Mucosa of stomach (tissue), 1 donor: Measurements from ENCODE around the gene STX1B.

Experiments
- H3K27me3 ChIP-seq: one replicate; pipeline ENCODE4 v1.7.0; 2013; ENCODE audit warnings: mild to moderate bottlenecking, low read length; ENCODE audit not compliant: control insufficient read depth, insufficient read depth
- H3K36me3 ChIP-seq: one replicate; pipeline ENCODE4 v1.7.0; 2013; ENCODE audit warnings: low read length; ENCODE audit not compliant: control insufficient read depth, insufficient read depth
- H3K4me1 ChIP-seq: one replicate; pipeline ENCODE4 v1.7.0; 2013; ENCODE audit warnings: mild to moderate bottlenecking, low read length; ENCODE audit not compliant: control insufficient read depth, insufficient read depth
- H3K4me3 ChIP-seq: one replicate; pipeline ENCODE4 v1.7.0; 2013; ENCODE audit warnings: low read length
- H3K9ac ChIP-seq: one replicate; pipeline ENCODE4 v1.7.0; 2013; ENCODE audit warnings: mild to moderate bottlenecking, low read length, moderate library complexity
- H3K9me3 ChIP-seq: one replicate; pipeline ENCODE4 v1.7.0; 2013; ENCODE audit warnings: mild to moderate bottlenecking, low read length, moderate library complexity; ENCODE audit not compliant: control insufficient read depth
- donor health status: Pancreatic carcinoma.

STX1B gene

GRCh38 chr16:30963925-30964511 is 46.4 kb downstream of the STX1B start:
- Histone ChIP-seq H3K9ac (no peak overlapping the region), H3K4me3 (no peak overlapping the region), H3K9me3 (no peaks in the 10 kb centered on the region), H3K4me1 (peaks cover 1% of the 10 kb centered on the region), H3K27me3 (no peaks in the 10 kb centered on the region), H3K36me3 (peaks cover 19% of the 10 kb centered on the region)

GRCh38 chr16:30961384-30961783 is 49.1 kb downstream of the STX1B start:
- Histone ChIP-seq H3K9ac (no peak overlapping the region), H3K36me3 (peaks cover 17% of the 10 kb centered on the region), H3K4me1 (peaks cover 14% of the 10 kb centered on the region), H3K27me3 (no peaks in the 10 kb centered on the region), H3K9me3 (no peaks in the 10 kb centered on the region), H3K4me3 (no peak overlapping the region)

- H3K9me3 ChIP-seq: no peaks in the 10 kb centered on the region
- no peak overlapping the region for H3K4me3 ChIP-seq
- H3K27me3 ChIP-seq: no peaks in the 10 kb centered on the region
- peaks cover 14% of the 10 kb centered on the region for H3K4me1 ChIP-seq
- H3K36me3 ChIP-seq: peaks cover 5% of the 10 kb centered on the region
- H3K9ac ChIP-seq: peak overlapping the region; percentile 59
These were observed 52.0 kb downstream of the STX1B start for GRCh38 chr16:30958175-30959079.

GRCh38 chr16:30957456-30958174 is 52.8 kb downstream of the STX1B start, which contains the start of gene SETD1A:
Gene SETD1A (plus strand): TSS chr16:30957754. CDS start chr16:30958732, 978 bp downstream.
- Histone ChIP-seq H3K4me3 (peak within 1 kb of the TSS; percentile 87), H3K9me3 (no peaks in the 10 kb centered on the region), H3K9ac (peak within 1 kb of the TSS; percentile 93), H3K36me3 (peaks cover 5% of the 10 kb centered on the region), H3K4me1 (peaks cover 14% of the 10 kb centered on the region), H3K27me3 (no peaks in the 10 kb centered on the region)

GRCh38 chr16:30956601-30957455 is 53.6 kb downstream of the STX1B start:
- Histone ChIP-seq H3K9ac (peak overlapping the region; percentile 93), H3K9me3 (no peaks in the 10 kb centered on the region), H3K4me3 (peak overlapping the region; percentile 87), H3K4me1 (peaks cover 14% of the 10 kb centered on the region), H3K36me3 (peaks cover 5% of the 10 kb centered on the region), H3K27me3 (no peaks in the 10 kb centered on the region)

GRCh38 chr16:30954993-30955392 is 55.4 kb downstream of the STX1B start:
- no peaks in the 10 kb centered on the region for H3K27me3 ChIP-seq
- no peak overlapping the region for H3K9ac ChIP-seq
- H3K4me1 ChIP-seq: peaks cover 23% of the 10 kb centered on the region
- H3K4me3 ChIP-seq: no peak overlapping the region
- H3K9me3 ChIP-seq: no peaks in the 10 kb centered on the region
- H3K36me3 ChIP-seq: no peaks in the 10 kb centered on the region

GRCh38 chr16:30953511-30954124 is 56.8 kb downstream of the STX1B start:
- Histone ChIP-seq H3K4me3 (no peak overlapping the region), H3K9ac (no peak overlapping the region), H3K36me3 (no peaks in the 10 kb centered on the region), H3K27me3 (no peaks in the 10 kb centered on the region), H3K4me1 (peaks cover 23% of the 10 kb centered on the region), H3K9me3 (no peaks in the 10 kb centered on the region)

- Histone ChIP-seq H3K9me3 (no peaks in the 10 kb centered on the region), H3K4me1 (peaks cover 20% of the 10 kb centered on the region), H3K36me3 (no peaks in the 10 kb centered on the region), H3K9ac (no peak overlapping the region), H3K4me3 (no peak overlapping the region), H3K27me3 (no peaks in the 10 kb centered on the region)
These were observed 57.3 kb downstream of the STX1B start for GRCh38 chr16:30953111-30953510.

GRCh38 chr16:30951750-30952149 is 58.7 kb downstream of the STX1B start:
- no peaks in the 10 kb centered on the region for H3K36me3 ChIP-seq
- H3K9me3 ChIP-seq: no peaks in the 10 kb centered on the region
- no peaks in the 10 kb centered on the region for H3K27me3 ChIP-seq
- no peak overlapping the region for H3K4me3 ChIP-seq
- H3K4me1 ChIP-seq: peaks cover 17% of the 10 kb centered on the region
- H3K9ac ChIP-seq: no peak overlapping the region

GRCh38 chr16:30951193-30951592 is 59.2 kb downstream of the STX1B start:
- Histone ChIP-seq H3K27me3 (no peaks in the 10 kb centered on the region), H3K4me1 (peaks cover 14% of the 10 kb centered on the region), H3K36me3 (no peaks in the 10 kb centered on the region), H3K9ac (no peak overlapping the region), H3K4me3 (no peak overlapping the region), H3K9me3 (no peaks in the 10 kb centered on the region)

- H3K9ac ChIP-seq: peak overlapping the region; percentile 9
- no peaks in the 10 kb centered on the region for H3K36me3 ChIP-seq
- H3K4me3 ChIP-seq: peak overlapping the region; percentile 42
- H3K4me1 ChIP-seq: peaks cover 14% of the 10 kb centered on the region
- no peaks in the 10 kb centered on the region for H3K27me3 ChIP-seq
- H3K9me3 ChIP-seq: no peaks in the 10 kb centered on the region
These were observed 59.8 kb downstream of the STX1B start for GRCh38 chr16:30950516-30951065.
